ENCODE measurements around the gene RPS14.
"Not testable (repeated sequence)": the region's sequence is repeated elsewhere in the genome, so short reads cannot be mapped to it uniquely, and the experiment has no call there.

The RPS14 gene

DNA sequence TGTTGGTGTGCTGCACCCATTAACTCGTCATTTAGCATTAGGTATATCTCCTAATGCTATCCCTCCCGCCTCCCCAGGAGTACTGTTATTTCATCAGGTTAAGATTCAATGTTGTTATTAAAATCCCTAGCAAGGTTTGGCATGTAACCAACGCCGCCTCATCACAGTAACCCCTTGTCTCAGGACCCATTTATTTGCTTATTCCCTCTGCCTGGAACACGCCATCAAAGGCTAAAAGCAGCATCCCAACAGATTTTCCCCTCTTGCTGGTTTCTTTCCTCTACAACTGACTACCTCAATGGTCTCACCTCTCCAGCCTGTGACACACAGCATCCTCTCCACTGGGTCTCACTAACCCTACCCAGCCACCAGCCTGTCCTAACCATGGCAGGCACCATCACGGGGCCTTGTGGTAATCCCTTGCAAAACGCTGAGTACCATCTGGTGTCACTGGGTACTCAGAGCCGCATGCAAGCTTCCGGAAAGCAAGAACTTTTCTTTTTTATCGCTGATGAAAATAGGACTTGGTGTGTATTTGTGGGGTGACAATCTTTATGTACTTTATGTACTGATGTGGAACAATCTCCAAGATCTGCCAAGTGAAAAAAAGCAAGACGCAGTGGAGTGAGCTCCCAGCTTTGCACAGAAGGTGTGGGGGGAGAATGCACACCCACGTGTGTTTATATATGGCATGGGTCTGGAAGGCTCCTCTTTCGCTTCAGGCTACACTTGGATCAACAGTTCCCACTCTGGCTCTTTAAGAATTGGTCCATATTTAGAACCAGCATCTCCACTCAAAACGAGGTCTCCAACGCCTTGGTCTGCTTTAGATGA lies 6.1 kb downstream of the RPS14 start:
- DNase-seq, result no peak

GRCh38 chr5:150442699-150443080 lies 6.8 kb downstream of the RPS14 start:
- DNase-seq, result no peak

DNA sequence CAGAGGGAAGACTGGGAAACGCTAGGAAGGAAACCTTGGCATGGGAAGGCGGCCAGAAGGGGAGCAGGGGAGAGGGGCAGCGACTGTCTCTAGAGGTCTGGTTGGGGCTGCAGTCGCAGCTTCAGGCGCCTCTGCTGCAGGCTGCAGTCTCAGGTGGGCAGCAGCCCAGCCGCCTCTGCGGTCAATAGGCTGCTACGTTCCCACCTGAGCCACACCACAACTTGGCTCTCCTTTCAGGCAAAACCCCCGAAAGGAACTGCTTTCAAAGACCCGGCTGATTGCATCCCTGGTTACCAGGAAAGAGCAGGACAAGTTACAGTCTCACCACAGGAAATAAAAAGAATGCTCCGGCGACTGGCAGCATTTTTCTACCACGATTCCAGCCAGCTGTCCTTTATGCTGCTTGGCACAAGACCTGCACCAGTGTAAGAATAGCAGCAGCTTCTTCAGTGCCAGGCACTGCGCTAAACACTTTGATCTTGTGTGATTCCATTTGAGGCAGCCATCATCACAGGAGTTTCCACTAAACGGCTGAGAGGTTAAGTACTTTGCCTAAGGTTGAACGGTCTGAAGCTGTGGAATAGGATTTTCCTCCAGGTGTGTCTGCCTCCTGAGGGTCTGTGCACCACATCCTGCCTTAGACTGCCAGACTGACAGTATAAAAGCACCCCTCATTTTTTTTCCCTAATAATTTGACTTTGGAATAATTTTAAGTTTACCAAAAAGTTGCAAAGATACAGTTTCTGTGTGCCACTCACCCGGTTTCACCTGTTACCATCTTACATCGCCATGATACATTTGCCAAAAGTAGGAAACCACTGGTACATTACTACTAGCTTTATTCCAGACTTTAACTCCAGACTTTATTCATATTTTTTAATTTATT lies 7.5 kb downstream of the RPS14 start:
- no peak for DNase-seq

DNA sequence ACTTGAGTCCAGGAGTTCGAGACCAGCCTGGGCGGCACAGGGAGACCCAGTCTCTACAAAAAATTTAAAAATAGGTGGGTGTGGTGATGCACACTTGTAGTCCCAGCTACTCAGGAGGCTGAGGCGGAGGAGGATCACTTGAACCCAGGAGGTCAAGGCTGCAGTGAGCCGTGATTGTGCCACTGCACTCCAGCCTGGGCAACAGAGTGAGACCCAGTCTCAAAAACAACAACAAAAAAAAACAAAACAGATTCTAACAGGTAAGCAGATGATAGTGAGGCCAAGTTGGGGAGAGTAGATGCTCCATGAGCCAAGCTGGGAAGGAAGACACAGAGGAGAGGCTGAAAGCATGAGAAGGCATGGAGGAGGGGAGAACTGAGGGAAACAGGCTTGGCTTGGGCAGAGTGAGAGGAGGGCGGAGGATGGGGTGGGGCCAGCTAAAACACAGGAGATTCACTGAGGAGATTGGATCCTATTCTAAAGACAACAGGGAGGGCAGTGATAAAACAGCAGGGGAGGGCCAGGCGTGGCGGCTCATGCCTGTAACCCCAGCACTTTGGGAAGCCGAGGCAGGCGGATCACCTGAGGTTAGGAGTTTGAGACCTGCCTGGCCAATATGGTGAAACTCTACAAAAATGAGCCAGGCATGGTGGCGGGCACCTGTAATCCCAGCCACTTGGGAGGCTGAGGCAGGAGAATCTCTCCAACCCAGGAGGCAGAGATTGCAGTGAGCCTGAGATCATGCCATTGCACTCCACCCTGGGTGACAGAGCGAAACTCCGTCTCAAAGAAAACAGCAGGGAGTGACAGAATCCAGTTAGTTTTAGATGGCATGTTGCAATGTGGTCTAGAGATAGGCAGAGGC lies 8.4 kb downstream of the RPS14 start:
- DNase-seq, result no peak

DNA sequence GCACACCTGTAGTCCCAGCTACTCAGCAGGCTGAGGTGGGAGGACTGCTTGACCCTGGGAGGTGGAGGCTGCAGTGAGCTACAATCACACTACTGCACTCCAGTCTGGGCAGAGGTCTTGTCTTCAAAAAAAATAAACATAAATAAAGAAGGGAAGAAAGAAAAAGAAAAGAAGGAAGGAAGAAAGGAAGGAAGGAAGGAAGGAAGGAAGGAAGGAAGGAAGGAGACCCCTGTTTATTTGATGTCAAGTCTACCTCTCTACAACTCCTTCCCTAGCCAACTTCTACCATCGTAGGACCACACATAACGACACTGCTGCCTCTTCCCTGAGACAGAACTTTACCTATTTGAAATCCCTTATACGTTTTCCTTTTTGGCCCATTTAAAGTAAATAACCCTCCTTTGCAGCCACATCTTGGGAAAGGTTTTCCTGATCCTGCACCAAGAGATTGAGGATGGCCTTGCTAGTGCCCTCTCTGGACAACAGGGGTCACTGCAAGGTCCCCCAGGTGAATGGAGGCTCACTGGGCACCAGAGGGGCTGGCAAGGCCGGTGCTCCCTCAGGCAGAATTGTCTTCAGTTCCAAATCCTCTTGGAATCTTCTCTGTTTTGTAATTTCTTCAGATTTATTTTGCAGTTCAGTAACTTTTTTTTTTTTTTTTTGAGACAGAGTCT lies 10.5 kb downstream of the RPS14 start:
- DNase-seq, result no peak

GRCh38 chr5:150436141-150436680 lies 13.3 kb downstream of the RPS14 start:
- DNase-seq, result peak; percentile 79

GRCh38 chr5:150434464-150434863 lies 15.1 kb downstream of the RPS14 start:
- DNase-seq, result no peak

GRCh38 chr5:150431574-150431973 lies 18.0 kb downstream of the RPS14 start:
- no peak for DNase-seq

DNA sequence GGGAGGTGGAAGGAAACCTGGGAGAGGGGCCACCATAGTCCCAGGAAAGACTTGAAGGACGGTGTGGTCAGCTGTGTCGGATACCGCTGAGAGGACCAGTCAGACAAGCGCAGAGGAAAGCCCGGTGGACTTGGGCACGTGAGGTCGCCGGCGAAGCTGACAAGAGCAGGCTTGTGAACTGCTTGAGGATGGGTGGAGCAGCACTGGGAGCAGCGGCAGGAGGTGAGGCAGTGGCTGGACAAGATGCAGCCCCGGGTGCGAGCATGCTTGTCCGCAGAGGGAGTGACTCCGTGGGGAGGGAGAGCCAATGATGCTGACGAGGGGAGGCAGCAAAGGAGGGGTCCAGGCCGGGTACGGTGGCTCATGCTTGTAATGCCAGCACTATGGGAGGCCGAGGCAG lies 18.5 kb downstream of the RPS14 start:
- DNase-seq, result no peak

DNA sequence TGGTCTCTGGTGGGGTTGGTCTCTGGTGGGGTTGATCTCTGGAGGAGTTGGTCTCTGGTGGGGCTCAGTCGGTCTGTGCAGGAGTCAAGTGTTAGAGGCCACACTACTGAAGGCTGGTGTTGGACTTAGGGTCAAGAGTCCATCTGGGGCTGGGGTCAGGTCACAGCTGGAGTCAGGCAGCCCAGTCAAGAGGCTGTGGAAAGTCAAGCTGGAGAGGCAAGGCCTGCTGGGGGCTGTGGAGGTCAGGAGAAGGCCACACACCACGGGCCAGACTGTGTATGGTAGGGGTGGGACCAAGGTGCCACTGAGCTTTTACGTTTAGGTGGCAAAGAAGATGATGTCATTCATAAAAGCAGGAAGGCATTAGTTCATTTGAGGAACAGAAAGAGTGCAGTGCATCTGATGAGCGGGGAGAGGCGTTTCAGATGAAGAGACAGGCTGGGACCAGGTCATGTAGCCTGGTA lies 20.1 kb downstream of the RPS14 start:
- no peak for DNase-seq

DNA sequence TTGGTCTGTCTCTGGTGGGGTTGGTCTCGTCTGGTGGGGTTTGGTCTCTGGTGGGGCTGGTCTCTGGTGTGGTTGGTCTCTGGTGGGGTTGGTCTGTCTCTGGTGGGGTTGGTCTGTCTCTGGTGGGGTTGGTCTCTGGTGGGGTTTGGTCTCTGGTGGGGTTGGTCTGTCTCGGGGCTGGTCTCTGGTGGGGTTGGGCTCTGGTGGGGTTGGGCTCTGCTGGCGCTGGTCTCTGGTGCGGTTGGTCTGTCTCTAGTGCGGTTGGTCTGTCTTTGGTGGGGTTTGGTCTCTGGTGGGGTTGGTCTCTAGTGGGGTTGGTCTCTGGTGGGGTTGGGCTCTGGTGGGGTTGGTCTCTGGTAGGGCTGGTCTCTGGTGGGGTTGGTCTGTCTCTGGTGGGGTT lies 20.6 kb downstream of the RPS14 start:
- no peak for DNase-seq

DNA sequence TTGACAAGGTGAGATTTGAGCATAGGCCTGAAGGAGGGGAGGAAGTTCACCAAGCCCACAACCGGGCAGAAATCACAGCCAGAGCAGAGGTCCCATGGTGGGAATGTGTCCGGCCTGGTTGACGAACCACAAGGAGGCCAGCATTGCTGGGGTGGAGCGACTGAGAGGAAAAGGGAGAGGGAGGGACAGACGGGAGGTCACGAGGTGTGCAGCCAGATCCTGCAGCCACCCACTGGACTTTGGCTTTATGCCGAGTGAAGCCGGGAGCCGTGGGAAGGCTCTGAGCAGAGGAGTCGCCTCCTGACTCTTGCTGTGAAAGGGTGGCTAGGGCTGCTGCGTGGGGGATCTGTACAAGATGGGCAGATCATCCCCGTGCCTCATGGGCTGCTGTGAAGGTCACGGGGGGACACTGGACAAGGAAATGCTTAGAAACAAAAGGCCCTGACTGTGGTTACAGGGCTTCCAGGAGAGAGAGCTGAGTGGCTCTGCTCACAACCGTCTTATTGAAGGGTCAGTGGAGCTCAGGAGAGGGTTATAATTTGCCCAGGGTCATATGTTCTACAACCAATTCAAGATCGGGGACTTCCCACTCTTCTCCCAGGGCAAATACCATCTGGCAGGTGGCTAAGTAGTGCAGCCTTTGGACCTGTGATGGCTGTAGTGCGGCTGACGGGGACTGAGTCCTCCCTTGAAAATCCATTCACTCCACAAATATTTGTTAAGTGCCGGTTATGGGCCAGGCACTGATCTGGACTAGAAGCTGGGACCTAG lies 21.2 kb downstream of the RPS14 start:
- no peak for DNase-seq

DNA sequence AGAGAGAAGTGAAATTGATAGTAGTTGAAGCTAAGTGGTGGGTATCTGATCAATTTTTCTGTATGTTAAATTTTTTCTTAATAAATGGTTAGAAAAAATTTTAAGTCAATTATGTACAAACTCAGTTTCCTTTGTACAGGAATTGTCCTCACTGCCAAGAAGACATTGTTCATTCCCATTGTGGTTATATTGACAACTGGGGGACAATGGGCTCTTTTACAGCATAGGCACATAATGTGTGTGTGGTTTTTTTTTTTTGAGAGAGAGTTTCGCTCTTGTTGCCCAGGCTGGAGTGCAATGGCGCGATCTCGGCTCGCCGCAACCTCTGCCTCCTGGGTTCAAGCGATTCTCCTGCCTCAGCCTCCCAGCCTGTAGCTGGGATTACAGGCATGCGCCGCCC lies 23.4 kb downstream of the RPS14 start:
- DNase-seq, result not testable (repeated sequence)

DNA sequence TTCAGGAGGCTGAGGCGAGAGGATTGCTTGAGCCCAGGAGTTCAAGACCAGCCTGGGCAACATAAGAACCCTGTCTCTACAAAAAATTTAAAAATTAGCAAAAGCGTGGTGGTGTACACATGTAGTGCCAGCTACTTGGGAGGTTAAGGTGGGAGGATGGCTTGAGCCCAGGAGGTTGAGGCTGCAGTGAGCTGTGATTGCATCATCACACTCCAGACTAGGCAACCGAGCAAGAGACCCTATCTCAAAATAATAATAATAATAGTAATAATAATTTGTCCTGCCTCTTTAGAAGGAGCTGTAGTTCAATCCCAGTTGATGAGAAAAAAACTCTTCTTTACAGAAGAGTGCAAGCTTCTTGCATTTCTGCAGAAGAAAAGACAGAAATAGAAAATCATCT lies 26.8 kb downstream of the RPS14 start:
- no peak for DNase-seq

- no peak for DNase-seq
These were observed 27.5 kb downstream of the RPS14 start for GRCh38 chr5:150422075-150422474.

- DNase-seq, result no peak
These were observed 29.8 kb downstream of the RPS14 start for GRCh38 chr5:150419630-150420270.

GRCh38 chr5:150413902-150414790 lies 35.4 kb downstream of the RPS14 start:
- DNase-seq, result not testable (repeated sequence)

GRCh38 chr5:150413176-150413901 lies 36.2 kb downstream of the RPS14 start:
- no peak for DNase-seq

Measured in NK-92 treated with Interleukin-12 subunit alpha and Interleukin-12 subunit beta, amount 100 ng/mL, for 24 hours (cell line).